KOPT-K1 (cell line): Measurements from ENCODE around the gene CCR5AS.
"Not testable (repeated sequence)": the region's sequence is repeated elsewhere in the genome, so short reads cannot be mapped to it uniquely, and the experiment has no call there.

Experiments used
- H3K27ac ChIP-seq: fragments of 200-600 bp; sonication (generic); 2 replicates; pipeline ENCODE4 v1.5.1; 2016; ENCODE audit warnings: antibody characterized with exemption, mild to moderate bottlenecking, low read depth, low read length; ENCODE audit not compliant: poor library complexity, severe bottlenecking
- H3K36me3 ChIP-seq: fragments of 200-600 bp; sonication (generic); 2 replicates; pipeline ENCODE4 v1.5.1; 2017; ENCODE audit warnings: antibody characterized with exemption, mild to moderate bottlenecking, low read length, moderate library complexity; ENCODE audit not compliant: insufficient read depth
- H3K9me3 ChIP-seq: fragments of 200-600 bp; sonication (generic); 2 replicates; pipeline ENCODE4 v1.5.1; 2017; ENCODE audit warnings: antibody characterized with exemption, low read length, mild to moderate bottlenecking; ENCODE audit not compliant: insufficient read depth, poor library complexity, severe bottlenecking

Gene CCR5AS

GRCh38 chr3:46400846-46401245 lies 6.0 kb downstream of the CCR5AS start:
- H3K36me3 ChIP-seq, result no peaks in the 10 kb centered on the region
- no peaks in the 10 kb centered on the region for H3K9me3 ChIP-seq
- H3K27ac ChIP-seq, result no peak overlapping the region

DNA sequence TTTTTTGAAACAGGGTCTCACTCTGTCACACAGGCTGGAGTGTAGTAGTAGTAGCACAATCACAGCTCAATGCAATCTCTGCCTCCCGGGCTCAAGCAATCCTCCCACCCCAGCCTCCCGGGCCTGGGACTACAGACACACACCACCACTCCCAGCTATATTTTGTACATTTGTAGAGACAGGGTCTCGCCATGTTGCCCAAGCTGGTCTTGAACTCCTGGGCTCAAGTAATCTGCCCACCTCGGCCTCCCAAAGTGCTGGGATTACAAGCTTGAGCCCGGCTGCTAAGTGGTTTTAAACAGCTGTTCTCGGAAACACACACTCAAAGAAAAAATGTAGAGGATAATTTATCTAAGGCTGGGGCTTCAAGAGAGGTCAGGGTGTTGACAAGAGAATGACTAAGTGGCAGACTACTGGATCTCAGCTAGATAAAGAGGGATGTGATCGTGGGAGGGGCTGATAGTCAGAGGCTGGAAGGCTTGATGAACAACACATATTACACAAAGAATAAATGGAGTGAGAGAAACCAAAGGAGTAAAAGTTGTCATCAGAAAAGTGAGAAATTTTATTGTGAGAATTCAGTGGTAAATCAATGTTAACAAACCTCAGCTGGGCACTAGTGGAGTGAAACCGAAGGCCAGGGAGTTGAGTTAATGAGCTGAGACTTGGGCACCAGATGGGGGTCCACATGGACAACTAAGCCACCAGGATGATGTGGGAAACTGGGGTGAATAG lies 6.7 kb downstream of the CCR5AS start:
- Histone ChIP-seq H3K36me3 (no peaks in the 10 kb centered on the region), H3K27ac (peak overlapping the region; percentile 4), H3K9me3 (no peaks in the 10 kb centered on the region)

GRCh38 chr3:46399557-46399956 lies 7.3 kb downstream of the CCR5AS start:
- H3K27ac ChIP-seq, result peak overlapping the region; percentile 4
- H3K9me3 ChIP-seq, result no peaks in the 10 kb centered on the region
- H3K36me3 ChIP-seq, result no peaks in the 10 kb centered on the region

GRCh38 chr3:46399098-46399497 lies 7.8 kb downstream of the CCR5AS start:
- H3K27ac ChIP-seq, result peak overlapping the region; percentile 4

DNA sequence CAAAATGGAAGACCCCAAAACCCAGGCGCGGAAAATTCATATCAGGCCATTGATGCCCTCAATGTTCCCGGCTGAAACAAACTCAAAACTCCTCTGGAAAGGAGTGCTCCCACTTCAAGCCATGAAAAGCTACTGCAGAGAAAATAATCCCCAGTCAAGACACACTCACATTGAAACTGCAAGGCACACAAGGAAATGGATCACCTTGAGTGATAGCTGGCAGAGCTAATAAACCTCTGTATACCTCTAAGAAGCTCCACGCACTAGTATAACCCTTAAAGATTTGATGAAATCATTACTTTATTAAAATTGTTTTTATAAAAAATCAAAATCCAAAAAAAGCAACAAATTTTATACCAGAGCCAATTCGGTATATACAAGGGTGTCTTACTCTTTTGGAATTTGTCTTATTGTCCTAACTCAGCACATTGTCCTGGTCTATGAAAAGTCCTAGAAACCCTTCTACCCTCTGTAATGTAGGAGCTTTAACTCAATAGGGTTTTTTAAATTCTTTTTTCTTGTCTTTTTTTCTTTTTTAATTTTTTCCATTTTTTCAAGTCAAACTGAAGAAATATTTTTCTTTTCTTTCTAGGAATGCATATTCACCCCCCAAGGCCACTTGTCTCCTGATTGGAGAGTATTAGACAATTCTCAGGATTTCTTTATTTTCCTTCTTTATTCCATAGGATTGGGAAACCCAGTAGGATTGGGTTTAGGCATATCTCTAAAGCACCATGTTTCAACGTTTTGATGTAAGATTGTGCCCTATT lies 8.5 kb downstream of the CCR5AS start:
- H3K9me3 ChIP-seq, result no peaks in the 10 kb centered on the region
- H3K36me3 ChIP-seq, result no peaks in the 10 kb centered on the region
- H3K27ac ChIP-seq, result no peak overlapping the region

More at GRCh38 chr3:46399098-46399497, 7.8 kb downstream of the CCR5AS start:
- no peaks in the 10 kb centered on the region for H3K9me3 ChIP-seq
- no peaks in the 10 kb centered on the region for H3K36me3 ChIP-seq

- no peaks in the 10 kb centered on the region for H3K36me3 ChIP-seq
- no peaks in the 10 kb centered on the region for H3K9me3 ChIP-seq
- no peak overlapping the region for H3K27ac ChIP-seq
Measured at GRCh38 chr3:46397111-46397510, 9.8 kb downstream of the CCR5AS start.

DNA sequence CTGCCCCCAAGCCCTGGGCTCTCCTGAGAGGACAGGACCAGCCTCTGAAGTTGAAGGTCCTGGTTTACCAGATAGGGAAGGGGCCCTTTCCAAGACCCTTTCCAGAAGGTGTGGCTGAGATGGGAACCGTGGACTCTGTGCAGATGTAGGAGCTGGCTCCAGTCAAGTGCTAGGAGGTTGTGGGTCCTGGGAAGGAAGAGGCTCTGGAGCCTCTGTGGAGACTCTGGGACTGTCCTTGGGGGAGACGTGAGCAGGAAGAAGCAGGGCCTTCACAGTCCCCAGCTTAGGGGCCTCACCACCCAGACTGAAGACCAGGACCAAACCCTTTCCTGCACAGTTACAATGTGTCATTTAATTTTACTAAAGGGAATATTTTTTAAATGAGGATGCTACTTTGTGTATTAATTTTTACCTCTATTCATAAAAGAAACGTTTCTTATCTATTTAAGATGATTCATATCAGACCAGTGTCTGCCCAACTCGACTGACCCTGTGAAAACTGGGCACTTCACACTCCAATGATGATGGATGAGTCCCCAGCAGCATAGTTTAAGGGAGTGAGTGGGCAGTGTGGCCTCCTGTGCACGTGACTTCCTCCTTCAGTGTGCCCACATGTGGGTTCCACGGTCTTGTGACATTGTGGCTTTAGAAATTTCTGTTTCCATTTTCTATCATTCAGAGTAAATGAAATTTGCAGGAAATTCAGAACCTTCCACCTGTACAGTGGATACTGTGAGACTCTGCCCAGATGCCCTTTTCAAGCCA lies 10.9 kb downstream of the CCR5AS start:
- Histone ChIP-seq H3K36me3 (no peaks in the 10 kb centered on the region), H3K9me3 (no peaks in the 10 kb centered on the region), H3K27ac (peak overlapping the region; percentile 1)

DNA sequence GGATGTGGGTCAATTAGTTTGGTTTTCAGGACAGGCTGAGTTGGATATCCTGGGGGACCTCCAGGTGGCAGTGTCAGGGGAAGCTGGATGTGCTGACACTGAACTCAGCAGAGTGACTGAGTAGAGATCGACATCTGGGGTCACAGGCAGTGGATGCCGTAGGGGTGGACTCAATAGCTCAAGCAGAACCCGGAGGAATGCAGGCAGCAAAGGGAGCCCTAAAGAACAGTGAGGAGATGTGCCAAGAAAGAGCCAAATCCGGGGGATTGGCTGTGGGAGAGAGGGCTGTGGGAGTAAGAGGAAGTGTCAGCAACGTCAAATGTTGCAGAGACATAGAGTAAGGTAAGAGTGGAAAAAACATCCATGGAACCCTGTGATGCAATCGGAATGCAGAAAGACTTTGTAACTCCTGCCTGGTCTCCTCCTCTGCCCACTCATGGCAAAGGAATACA lies 11.6 kb downstream of the CCR5AS start:
- no peak overlapping the region for H3K27ac ChIP-seq
- H3K9me3 ChIP-seq, result no peaks in the 10 kb centered on the region
- H3K36me3 ChIP-seq, result no peaks in the 10 kb centered on the region

DNA sequence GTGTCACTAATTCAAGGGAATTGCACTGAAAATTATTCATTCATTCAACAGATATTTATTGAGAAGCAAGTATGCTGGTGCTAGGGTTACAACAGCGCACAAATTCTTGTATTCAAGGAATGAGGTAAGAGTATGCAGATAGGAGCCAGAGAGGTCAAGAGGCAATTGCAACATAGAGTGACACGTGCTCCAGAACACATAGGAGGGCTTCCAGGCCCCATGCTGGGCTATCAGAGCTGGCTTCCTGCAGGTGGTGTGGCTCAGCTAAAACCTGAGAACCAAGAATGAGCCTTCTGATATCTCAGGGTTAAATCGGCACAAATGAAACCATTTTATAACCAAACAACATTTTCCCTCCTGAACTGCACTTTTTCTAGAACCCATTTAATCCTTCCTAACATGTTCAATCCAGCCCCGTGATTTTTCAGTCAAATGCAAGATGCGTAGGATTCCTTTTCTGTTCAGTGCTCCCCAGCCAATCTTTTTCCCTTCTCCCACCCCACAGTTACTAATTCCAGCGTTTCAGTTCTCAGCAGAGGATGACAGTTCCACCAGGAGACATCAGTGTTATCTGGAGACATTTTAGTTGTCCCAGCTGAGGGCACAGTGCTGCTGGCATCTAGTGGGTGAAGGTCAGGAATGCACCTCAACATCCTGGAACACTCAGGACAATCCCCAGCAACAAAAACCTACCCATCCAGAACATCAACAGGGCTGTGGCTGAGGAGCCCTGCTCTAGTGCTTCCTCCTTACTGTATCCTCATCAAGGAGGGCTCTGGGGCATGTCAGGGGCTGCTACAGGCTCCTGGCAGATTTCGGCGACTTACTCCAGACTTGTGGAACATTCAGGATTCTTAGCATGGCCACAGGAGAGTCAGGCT lies 13.1 kb downstream of the CCR5AS start:
- H3K27ac ChIP-seq, result peak overlapping the region; percentile 54
- H3K9me3 ChIP-seq, result no peaks in the 10 kb centered on the region

GRCh38 chr3:46393011-46393410 lies 13.9 kb downstream of the CCR5AS start:
- Histone ChIP-seq H3K36me3 (no peaks in the 10 kb centered on the region), H3K27ac (peak overlapping the region; percentile 2), H3K9me3 (no peaks in the 10 kb centered on the region)

More for the DNA sequence above, 13.1 kb downstream of the CCR5AS start:
- no peaks in the 10 kb centered on the region for H3K36me3 ChIP-seq

DNA sequence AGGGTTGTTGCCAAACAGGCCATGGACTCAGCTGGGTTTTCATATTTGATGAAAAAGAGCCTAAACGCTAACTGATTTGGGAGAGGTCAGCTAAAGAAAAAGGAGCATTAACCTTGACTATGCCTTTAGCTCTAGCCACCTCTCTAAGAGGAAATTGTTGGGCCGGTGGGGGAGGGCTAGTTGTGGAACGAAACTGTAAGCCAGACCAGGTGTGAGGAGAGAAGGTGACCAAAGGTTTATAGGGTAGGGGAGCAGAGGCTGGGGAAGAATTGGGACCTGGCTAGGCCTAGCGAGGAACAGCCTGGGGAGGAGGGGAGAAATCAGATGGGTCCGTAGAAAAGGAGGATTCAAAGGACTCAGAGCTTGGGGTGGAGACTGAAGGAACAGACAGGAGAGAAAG lies 15.3 kb downstream of the CCR5AS start:
- H3K9me3 ChIP-seq, H3K36me3 ChIP-seq, H3K27ac ChIP-seq: not testable (repeated sequence)

DNA sequence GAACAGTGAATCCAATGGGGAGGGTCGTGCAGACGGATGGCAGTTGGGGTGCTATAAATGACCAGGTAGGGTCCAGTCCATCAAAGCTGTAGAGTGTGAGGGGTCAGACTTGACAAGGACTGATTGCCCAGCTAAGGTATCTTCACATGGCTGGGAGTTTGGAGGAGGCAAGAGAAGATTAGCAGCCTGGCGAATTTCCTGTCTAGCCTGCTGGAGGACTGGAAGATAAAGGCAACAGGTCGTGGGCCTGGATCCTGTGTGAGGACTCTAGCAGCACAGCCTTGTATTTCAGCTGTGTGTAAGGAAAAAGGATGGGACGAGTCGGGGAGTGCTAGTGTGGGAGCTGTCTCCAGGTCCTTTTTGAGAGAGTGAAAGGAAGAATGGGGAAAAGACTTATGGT lies 17.6 kb downstream of the CCR5AS start:
- H3K27ac ChIP-seq, result no peak overlapping the region
- no peaks in the 10 kb centered on the region for H3K36me3 ChIP-seq
- H3K9me3 ChIP-seq, result peaks cover 7% of the 10 kb centered on the region

DNA sequence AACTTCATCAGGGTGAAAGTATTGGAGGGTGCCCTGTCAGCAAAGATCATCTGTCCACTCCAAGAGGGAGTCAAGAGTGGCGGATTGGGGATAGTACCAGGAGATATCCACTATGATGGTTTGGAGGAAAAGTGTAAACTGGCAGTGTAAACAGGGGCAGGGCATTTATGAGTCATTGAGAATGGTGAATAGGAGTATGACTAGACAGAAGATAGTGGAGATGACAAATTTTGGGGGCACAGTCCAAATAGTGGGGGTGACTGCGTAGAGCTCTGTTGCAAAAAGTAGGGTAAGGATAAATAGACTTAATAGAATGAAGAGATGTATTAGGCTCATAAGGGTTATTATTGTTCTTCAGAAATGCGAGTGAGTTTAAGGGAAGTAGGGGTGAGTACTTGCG lies 18.0 kb downstream of the CCR5AS start:
- H3K9me3 ChIP-seq, H3K27ac ChIP-seq, H3K36me3 ChIP-seq: not testable (repeated sequence)

- Histone ChIP-seq H3K27ac (peak overlapping the region; percentile 47), H3K9me3 (peaks cover 7% of the 10 kb centered on the region)
Measured at GRCh38 chr3:46386205-46386604, 20.7 kb downstream of the CCR5AS start.

More at GRCh38 chr3:46386205-46386604, 20.7 kb downstream of the CCR5AS start:
- no peaks in the 10 kb centered on the region for H3K36me3 ChIP-seq
